Stimulated activated CD4-positive, alpha-beta T cell treated with anti-CD3 and anti-CD28 coated beads, Interleukin-2, amount 100 ng/mL, for 48 hours (primary cell): Measurements from ENCODE around the gene NPHP1.
"Not testable (repeated sequence)": the region's sequence is repeated elsewhere in the genome, so short reads cannot be mapped to it uniquely, and the experiment has no call there.

Experiments
- DNase-seq, 2 donors: peaks; one replicate each; pipeline ENCODE4 v3.0.0-alpha.2; 2020

NPHP1 gene

DNA sequence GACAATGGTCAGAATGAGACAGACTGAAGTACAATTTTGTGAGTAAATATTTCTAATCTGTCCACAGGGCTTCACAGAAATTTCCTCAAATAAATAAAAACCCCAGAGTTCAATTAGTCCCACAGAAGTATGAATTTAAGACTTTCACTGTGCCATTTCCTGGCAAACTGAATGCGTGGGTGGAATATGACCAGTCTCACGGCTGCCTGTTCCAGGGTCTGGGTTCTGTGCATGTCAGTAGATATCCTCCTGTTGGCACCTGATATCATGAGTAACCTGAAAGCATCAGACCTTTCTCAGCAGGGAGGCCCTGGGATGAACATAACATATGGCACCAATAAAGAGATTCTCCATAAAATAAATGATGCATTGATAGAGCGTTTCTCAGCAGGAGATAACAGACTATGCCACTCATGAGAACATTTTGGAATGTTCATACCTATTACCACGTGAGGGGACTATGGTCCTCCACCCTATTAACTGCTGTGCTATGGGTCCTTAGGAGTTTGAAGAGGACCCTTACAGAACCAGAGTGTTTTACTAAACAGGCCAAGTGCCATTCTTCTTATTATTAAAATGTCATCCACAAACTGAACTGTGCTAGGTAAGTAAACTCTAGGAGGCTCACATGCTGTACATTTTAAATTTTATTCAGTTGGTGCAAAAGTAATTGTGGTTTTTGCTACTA lies 78.6 kb downstream of the NPHP1 start:
- DNase-seq, result no peak

DNA sequence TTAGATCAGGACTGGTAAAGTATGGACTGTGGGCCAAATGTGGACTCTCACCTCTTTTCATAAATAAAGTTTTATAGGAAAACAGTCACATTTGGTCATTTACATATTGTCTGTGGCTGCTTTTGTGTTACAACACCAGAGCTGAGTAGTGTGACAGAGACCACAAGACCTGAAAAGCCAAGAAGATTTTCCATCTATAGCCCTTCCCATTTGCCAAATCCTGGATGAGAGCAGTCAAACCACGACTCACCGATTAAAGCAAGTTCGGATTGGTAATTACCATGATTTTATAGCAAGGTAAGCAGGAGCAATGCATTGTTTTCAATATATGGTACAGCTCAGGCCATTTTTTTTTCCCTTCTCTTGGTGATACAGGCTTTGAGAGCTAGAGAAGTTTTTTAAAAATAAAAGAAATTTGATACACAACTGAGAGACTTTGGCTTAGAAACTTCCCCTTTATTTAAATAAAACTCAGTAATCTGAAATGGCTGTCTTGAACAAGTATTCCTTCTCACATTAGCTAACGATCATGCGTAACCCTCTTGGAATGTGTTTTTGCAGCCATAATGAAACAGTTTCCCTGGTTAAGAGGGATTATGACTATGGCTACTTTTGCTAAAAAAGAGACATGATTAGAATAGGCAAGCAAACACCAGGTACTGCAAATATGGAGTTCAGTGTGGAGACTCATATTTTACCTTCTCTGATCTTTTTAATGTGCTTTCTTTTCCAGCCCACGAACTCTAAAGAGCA lies 79.7 kb downstream of the NPHP1 start:
- no peak for DNase-seq

DNA sequence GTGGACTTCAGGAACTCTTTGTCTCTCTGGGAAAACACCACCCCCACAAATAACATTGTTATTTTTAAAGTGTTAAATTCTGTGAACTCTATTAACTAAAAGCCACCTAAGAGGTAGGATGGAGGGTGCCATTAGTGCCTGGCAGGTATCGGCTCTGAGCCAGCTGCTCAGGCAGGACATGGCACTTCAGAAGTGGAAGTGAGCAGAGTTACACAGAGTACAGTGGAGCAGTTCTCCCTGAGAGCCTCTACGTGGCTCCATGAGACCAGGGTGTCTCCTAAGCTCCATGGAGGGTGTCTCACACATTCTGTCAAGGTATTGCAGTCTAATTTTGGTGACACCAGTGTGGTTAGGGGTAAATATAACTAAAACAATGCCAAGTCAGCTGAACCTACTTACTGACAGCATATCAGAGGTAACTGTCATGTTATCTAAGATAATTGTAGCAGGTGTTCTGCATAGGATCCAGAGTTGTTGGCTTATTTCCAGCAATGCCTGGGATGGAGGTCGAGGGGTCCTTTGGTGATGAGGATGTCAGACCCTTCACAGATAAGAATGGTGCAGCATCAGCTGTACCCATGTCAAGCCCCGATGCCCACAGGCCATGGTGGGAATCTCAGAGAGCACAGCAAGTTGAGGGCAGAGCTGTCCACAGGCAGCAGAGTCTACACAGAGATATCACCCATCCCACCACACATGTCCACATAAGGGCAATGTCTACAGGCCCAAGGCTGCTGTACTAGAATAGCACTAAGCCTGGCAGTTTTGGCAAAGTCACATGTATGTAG lies 80.6 kb downstream of the NPHP1 start:
- no peak for DNase-seq

DNA sequence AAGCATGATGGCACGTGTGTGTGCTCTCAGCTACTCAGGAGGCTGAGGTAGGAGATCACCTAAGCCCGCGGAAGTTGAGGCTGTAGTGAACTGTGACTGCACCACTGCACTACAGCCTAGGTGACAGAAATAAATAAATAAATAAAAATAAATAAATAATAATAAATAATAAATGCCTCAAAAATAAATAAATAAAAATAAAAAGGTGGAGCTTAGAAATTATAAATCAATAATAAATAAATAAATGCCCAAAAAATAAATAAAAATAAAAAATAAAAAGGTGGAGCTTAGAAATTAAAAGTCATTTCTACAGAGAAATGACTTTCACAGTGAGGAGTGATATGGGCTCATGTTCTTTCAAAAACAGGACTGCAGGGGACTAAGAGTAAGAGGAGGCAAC lies 83.2 kb downstream of the NPHP1 start:
- DNase-seq, result no peak

DNA sequence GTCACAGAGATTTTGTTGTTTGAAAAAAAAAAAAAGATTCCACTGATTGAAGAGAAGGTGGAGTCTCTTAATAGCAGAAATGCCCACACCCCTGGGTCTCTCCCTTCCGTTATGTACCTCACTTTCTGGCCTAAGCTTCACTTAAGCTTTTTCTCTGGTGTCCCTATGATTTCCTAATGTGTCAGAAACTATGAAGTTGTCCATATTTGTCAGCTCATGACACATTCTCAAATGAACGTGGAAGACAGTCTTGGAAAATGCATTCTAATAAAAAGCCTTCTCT lies 83.8 kb downstream of the NPHP1 start:
- no peak for DNase-seq

DNA sequence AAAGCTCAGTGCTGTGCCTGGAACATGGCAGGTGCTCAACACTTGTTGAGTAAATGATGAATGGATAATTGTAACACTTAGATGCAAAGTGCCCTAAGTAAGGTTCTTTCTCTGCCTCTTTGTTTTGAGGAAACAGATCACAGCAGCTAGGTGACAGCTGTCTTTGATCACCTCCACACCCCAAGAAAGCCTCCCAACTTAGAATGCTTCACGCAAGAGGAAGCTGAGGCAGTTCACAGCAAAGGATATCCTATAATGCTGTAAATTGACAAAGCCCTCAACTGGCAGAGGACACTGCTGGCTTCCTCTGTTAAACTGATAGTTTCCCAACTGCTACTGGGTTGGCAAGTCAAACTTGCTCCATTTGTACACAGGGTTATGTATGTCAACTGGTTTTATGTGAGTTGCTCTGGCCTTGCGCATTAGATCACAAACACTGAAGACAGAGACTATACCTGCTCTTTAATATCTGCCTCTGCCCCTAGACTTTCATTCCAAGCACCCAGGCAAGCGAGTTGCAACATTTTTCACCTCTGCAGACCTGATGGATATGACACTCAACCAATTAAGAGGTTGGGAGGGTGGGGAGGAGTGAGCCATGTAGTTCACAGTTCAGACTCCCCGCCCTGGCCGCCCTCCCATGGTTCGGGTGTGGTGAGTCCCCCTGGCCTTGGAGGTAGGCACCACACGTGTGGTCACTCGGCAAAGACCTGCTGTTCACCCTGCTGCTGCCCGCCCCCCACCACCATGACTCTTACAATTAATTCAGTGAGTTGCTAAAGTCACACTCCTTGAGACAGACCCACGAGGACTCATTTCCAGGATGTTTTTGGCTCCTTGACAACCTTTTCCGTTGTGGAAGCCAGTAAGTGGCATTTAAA lies 84.4 kb downstream of the NPHP1 start:
- no peak for DNase-seq

DNA sequence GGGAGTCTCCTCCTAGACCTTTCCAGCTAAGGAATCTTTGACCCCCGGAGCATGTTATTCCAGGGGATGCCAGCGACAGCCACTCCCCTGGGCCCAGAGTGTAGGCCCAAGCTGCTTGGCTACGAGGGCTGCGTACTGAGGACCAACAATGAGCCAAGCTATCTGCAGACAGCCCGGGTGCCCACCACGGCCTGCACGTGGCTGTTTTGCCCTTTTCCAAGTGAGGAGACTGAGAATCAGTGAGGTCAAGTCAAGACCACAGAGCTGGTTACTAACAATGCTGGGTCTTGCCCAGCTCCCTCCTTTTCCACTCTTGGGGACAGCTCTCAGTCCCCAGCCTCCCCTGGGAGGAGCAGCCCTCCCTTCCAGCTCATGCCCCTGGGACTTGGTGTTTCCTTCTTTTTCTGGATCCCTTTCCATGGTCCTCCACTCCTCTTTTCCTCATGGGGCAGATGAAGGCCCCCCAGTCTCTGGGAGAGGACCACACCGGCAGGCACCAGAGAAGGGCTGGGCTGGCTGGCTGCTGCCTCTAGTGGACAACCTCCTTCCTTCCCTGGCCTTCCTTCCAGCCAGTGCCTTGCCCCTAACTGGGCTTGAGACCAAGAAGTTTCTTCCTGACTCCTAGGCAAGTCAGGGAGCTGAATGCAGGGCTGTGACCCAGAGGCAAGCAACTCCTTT lies 88.6 kb downstream of the NPHP1 start:
- no peak for DNase-seq

DNA sequence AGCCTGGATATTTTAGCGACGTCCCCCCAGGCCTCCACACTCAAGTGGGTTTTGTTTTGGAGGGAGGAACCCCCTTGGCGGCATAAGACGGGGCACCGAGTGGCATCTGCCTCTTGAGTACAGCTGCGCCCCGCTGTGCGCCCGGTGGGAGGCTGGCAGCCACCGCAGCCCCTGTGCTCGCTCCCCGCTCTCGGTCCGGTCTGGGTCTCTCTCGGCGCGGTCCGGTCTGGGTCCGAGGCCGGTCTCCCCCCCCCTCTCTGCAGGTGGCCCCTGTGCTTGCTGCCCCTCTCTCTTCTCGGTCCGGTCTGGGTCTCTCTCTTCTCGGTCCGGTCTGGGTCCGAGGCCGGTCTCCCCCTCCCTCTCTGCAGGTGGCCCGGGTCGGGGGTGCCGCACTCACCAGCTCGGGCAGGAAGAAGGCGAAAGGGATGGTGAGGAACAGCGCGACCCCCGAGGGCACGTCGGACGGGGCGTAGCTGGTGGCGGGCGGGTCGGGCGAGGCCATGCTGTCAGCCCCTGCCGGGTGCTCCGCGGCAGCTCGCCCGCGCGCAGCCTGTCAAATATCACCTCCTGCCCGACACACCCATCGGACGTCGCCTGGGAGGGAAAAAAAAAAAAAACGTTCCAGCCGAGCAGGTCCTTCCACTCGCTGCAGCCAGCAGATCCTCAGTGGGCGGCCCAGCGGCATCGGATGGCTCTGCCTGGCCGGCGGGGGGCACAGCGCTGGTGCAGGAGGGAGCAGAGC lies 89.4 kb downstream of the NPHP1 start, which contains the start of gene MALL:
TSS of gene MALL (minus strand) at position 532 of the 742 bp plus-strand sequence. CDS start at position 502, 30 bp downstream.
- no peak for DNase-seq

DNA sequence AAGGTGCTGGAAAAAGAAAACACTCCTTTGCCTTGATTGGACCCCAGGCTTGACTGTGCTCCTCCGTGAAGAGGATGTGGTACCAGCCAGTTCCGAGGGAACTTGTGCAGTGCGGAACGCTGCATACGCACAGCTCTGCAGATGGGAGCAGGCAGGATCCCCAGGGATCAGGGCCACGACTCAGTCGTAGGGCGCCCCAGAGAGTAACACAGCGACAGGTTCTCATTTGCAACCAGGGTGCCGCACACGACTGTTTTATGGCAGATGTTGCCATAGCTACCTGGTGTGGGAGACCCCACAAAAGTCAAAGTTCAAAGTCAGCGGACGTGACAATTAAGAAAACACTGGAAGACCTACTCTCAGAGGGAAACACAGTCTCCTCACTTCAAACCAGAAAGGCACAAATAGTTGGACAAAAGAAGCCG lies 90.0 kb downstream of the NPHP1 start:
- no peak for DNase-seq

DNA sequence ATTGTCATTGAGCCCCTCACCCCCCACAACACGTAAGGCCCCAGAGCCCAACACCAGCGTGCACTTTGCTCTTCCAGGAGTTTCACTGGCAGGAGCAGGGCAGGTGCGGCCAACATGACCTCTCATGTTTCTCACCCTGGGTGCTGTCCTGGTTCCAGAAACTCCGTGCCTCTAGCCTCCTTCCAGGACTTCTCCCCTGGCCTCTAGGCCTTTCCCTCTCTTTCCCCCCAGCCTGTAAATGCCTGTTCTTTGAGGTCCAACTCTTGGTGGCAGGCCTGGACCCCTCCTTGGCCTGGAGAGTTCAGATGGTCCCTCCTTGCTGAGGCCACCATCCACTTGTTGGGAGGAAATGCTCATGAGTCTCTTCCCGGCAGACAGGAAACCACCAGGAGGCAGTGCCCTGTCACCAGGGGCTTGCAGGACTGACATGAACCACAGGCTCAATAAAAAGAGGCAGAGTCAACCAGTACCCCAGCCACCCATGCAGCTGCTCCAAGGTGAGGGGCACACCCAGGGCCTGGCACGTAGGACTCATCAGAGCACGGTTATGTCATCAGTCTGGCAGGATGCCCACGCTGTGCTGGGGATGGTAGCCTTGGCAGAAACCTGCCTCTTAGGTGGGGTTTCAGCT lies 90.7 kb downstream of the NPHP1 start:
- no peak for DNase-seq

DNA sequence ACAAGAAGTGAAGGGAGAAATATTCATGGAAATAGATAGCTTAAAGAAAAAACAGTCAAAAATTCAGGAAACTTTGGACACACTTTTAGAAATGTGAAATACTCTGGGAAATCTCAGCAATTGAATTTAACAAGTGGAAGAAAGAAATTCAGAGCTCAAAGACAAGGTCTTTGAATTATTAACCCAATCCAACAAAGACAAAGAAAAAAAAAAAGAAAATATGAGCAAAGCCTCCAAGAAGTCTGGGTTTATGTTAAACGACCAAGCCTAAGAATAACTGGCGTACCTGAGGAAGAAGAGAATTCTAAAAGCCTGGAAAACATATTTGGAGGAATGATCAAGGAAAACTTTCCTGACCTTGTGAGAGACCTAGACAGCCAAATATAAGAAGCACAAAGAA lies 96.5 kb downstream of the NPHP1 start:
- DNase-seq, result not testable (repeated sequence)

DNA sequence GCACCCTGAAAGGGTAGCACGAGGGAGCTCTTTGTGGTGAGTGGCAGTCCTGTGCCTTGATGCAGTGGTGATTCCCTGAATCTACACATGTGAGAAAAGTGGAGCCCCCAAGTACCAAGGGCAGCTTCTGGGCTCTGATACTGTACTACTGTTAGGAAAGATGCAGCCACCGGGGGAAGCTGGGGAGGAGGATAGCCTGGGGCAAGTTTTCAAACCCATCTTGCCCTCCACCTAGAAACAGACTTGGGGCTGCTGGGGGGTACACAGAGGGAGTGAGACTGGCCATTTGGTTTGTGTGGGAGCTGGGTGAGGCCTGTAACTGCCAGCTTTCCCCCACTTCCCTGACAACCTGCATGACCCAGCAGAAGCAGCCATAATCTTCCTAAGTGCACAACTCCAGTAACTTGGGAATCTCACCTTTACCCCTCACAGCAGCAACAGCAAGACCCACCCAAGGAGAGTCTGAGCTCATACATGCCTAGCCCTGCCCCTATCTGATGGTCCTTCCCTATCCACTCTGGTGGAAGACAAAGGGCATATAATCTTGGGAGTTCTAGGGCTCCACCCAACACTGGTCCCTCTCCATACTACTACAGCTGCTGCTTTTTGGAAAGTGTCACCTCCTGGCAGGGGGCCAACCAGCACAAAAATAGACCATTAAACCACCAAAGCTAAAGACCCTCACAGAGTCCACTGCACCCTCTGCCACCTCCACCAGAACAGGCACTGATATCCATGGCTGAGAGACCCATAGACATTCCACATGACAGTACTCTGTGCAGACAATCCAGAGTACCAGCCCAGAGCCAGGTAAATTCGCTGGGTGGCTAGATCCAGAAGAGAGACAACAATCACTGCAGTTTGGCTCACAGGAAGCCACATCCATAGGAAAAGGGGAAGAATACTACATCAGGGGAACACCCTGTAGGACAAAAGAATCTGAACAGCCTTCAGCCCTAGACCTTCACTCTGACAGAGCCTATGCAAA lies 97.4 kb downstream of the NPHP1 start:
- no peak for DNase-seq

DNA sequence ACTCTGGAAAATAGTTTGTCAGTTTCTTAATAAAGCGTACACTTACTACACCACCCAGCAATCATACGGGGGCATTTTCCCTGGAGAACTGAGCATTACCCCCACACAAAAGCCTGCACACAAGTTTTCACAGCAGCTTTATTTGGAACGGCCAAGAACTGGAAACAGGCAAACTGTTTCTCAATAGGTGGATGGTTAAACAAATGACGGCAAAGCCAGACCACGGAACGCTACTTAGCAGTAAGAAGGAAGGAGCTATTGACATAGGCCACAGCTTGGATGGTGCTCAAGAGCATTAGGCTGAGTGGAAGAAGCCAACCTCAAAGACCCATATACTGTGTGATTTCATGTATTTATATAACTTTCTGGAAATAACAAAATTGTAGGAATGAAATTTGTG lies 98.2 kb downstream of the NPHP1 start:
- DNase-seq, result no peak

DNA sequence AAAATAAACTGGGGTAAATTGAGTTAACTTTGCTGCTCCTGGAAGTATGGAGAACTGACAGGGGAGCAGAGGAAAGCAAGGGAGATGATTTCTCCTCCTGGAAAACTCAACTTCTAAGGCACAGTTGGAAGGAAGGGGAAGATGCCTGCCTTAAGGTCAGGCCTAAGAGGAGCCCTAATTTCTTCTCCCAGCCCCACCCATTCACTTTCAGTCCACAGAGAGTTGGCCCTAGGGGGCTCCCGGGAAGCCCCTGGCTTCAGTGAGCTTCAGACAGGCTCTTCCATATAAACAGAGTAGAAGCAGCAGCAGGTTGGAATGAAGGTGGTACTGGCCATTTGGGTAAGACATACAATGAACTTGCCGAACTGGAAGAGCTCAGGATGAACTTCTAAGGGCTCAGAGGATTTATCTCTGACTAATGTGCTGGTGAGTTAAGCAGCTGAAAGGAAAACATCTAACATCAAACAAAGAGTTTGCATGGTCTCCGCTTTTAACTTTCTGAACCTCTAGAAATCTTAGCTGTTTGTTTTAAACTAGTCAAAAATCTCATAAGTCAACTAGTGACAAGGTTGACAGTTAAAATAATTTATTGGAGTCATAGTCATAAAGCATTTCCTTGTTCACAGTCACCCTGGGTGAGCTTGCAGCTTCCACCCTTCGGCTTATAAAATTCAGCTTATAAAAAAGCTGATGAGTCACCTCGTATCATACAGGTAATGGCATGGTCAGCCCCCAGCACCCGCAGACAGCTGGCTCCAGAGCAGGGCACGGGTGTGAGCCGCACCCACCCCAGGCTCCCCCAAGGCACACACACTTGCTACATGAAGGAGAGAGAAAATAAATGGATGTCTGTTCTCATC lies 99.0 kb downstream of the NPHP1 start:
- no peak for DNase-seq

DNA sequence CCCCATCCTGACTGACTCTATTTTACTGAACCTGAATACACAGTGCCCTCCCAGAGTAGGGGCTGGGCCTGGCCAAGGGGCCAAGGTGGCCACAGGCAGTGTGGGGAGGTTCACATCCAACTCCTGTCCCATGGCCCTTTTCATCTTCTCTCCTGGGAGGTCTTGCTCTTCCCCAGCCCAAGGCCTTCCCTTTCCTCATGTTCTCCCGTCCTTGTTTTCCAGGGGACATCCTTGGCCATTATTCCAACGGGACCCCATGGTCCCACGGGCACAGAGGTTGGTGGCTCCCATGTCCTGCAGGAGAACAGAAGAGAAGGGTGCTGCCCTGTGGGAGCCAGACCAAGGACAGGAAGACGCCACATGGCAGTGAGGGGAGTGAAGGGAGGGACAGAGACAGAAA lies 99.6 kb downstream of the NPHP1 start:
- DNase-seq, result no peak

DNA sequence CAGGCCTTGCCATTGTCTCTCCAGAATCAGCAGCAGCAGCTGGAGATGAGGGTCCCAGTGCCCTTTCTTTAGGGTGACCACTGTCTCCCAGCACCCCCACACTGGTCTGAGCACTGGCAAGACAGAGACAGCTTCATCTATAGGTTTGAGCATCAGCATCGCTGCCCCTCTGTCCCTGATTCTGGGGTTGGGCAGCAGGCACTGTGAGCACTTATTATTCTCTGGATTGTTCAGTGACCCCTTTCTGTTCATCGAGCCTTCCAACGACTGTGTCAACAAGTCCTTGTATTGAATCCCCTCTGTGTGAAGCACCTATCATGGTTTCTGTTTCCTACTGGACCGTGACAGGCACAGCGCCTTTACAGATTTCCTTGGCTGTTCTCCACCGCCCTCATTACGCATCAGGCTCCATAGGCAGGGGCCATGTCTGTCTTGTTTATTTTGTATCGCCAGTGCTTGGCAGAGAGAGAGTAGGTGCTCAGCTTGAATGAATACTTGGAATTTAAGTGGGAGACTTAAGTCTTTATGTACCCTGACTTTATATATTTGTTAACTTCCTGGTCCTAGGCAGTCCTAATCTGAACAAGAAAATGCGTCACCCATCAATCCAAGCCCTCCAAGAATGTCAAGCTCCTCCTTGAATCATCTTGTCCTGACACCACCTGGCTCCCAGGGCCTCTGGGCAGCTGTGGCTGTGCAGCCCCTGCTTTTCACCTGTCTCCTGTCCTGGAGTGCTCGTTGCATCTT lies 100.6 kb downstream of the NPHP1 start:
- DNase-seq, result no peak

DNA sequence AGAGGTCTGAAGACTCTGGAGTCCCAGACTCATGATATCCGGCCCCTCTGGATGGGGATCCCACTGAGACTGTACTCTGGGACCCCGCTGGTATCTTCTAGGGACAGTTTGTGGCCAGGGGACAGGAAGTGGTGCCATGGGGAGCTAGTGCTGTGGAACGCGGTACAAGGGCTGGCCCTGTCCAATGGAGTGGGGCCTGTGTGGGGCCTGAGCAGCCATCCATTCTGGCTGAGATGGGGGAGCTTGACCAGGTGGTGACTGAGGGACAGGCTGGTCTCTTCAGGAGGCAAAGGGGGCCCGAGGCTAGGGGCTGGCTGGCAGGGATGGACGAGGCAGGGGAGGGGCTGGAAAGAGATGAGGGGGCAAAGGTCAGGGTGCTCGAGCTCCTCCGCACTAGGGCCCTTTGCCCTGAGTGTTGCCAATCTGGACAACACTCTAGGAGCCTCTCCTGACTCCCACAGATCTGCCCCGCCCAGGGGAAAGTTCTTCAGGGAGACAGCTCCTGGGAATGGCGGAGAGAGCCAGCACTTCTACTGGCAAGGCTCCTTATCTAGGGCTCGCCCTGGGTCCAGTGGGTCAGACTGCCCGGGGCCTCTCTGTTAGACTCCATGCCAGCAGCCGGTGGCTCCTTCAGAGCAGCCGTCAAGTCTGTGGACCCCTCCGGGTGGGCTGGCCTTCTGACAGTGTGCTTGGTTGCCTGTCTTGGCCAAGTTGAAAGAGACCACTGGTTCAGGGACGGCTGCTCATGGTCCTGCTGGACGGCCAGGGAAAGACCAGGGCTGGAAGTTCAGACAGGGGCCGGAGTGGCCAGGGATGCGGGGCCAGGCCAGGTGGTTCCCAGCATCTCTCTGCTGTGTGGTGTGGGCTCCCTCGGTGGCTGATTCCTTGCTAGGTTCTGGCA lies 101.5 kb downstream of the NPHP1 start:
- DNase-seq, result no peak
